OCI-LY7 (cell line): Measurements from ENCODE around the gene EGFR. TPM values are rescaled to one million over a fixed set of nuclear protein-coding genes. Genes with fewer than 3 reads are reported as not detected.

Experiments
- BruUV-seq: library from RNA; stranded (reverse); fragments of 400-500 nt; replicated peaks from 2 replicates; lab custom pipeline; 2021; lab: Mats Ljungman, UMichigan
- CTCF ChIA-PET: fragments of 300-600 bp; sonication (Branson Sonifier 250); formaldehyde crosslinking; loops from one replicate; lab custom pipeline; 2022; ENCODE audit warnings: antibody characterized with exemption; ENCODE audit not compliant: unreplicated experiment; lab: Charles Lee
- POLR2A ChIA-PET: fragments of 300-600 bp; sonication (Branson Sonifier 250); formaldehyde crosslinking; loops from one replicate; lab custom pipeline; 2022; ENCODE audit warnings: antibody characterized with exemption; lab: Charles Lee
- DNase-seq: peaks from one replicate; pipeline ENCODE4 v3.0.0-alpha.2; 2015; ENCODE audit warnings: low spot score
- H2AFZ ChIP-seq: fragments of 200-600 bp; sonication (generic), shearing (Covaris generic); 2 replicates; pipeline ENCODE4 v1.6.1; 2014; ENCODE audit warnings: mild to moderate bottlenecking, antibody characterized with exemption, low read length, moderate library complexity
- H3K27ac ChIP-seq: fragments of 200-600 bp; sonication (generic); 2 replicates; pipeline ENCODE4 v1.5.1; 2014; ENCODE audit warnings: mixed run types, low read depth, mild to moderate bottlenecking, moderate library complexity, low read length, inconsistent platforms; ENCODE audit not compliant: poor library complexity, severe bottlenecking
- H3K36me3 ChIP-seq: fragments of 200-600 bp; sonication (generic); 2 replicates; pipeline ENCODE4 v1.6.1; 2014; ENCODE audit warnings: mild to moderate bottlenecking, antibody characterized with exemption, low read length, moderate library complexity, mixed read lengths; ENCODE audit not compliant: insufficient read depth
- H3K4me1 ChIP-seq: fragments of 200-600 bp; sonication (generic); 2 replicates; pipeline ENCODE4 v1.5.1; 2014; ENCODE audit warnings: mild to moderate bottlenecking, low read length; ENCODE audit not compliant: insufficient read depth, poor library complexity, severe bottlenecking
- H3K4me2 ChIP-seq: fragments of 200-600 bp; sonication (generic); 2 replicates; pipeline ENCODE4 v1.6.1; 2014; ENCODE audit warnings: mild to moderate bottlenecking, low read length
- H3K4me3 ChIP-seq: fragments of 200-600 bp; sonication (generic); 2 replicates; pipeline ENCODE4 v1.5.1; 2014; ENCODE audit warnings: mild to moderate bottlenecking, low read depth, low read length; ENCODE audit not compliant: poor library complexity, severe bottlenecking
- H3K79me2 ChIP-seq: fragments of 200-600 bp; sonication (generic); 2 replicates; pipeline ENCODE4 v1.6.1; 2016; ENCODE audit warnings: low read depth, mild to moderate bottlenecking, low read length, moderate library complexity, mixed read lengths; ENCODE audit not compliant: insufficient read depth
- H3K9me2 ChIP-seq: fragments of 200-600 bp; sonication (generic); 2 replicates; pipeline ENCODE4 v1.6.1; 2016; ENCODE audit warnings: mild to moderate bottlenecking, low read length, mixed read lengths; ENCODE audit not compliant: insufficient read depth
- H3K9me3 ChIP-seq: fragments of 200-600 bp; sonication (generic); 2 replicates; pipeline ENCODE4 v1.6.1; 2014; ENCODE audit warnings: mild to moderate bottlenecking, mixed run types, low read length, mixed read lengths
- H4K20me1 ChIP-seq: fragments of 200-600 bp; sonication (generic); 2 replicates; pipeline ENCODE4 v1.6.1; 2014; ENCODE audit warnings: mild to moderate bottlenecking, antibody characterized with exemption, low read length, moderate library complexity, mixed read lengths; ENCODE audit not compliant: insufficient read depth
- CTCF ChIP-seq: fragments of 200-600 bp; sonication (generic); conservative IDR thresholded peaks from 2 replicates; pipeline ENCODE4 v1.5.1; 2014; ENCODE audit warnings: mild to moderate bottlenecking, antibody characterized with exemption, low read length, moderate library complexity, mixed read lengths
- EZH2phosphoT487 ChIP-seq: fragments of 200-600 bp; sonication (generic); IDR thresholded peaks from 2 replicates; pipeline ENCODE4 v1.6.1; 2018; ENCODE audit warnings: low read depth, borderline replicate concordance, mild to moderate bottlenecking, mixed run types, antibody characterized with exemption, low read length, moderate library complexity, mixed read lengths
- intact Hi-C: fragments of 100-400 bp; cut with micrococcal nuclease; formaldehyde crosslinking; loops from one replicate; pipeline ENCODE4 v1.10.0; 2022; ENCODE audit not compliant: unreplicated experiment
- total RNA-seq, 2 experiments: library from RNA; depleted of rRNA in 1 of 2; stranded (reverse); fragments of >200 nt in 1 of 2; shearing (Covaris generic) in 1 of 2; gene quantifications; 2 replicates each; pipeline ENCODE4 v1.2.3, GENCODE V29; 2014 to 2022

The EGFR gene
- total RNA-seq, 2 experiments from 2014 or later: 0.27 TPM; not detected in 1

DNA sequence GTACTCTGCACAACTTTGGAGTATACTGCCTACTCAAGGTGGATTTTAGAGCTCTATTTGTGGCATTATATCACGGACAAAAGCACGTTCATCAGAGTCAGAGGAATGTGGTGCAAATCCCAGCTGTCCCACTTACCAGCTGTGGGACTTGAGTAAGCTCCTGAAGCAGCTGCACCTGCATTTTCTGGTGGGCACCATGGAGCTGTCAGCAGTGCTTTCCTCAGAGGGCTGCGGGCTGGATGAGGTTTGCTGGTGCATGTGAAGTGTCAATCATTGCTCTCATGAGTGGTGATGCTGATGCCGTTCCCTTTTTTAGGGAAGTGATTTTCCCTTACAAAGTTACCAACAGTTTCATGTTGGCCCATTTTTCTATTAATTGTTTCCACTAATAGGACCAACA, 53.4 kb downstream of the EGFR start:
- no peaks in the 10 kb centered on the region for H3K9me3 ChIP-seq
- no peak overlapping the region for H3K4me2 ChIP-seq
- peaks cover 16% of the 10 kb centered on the region for H3K4me1 ChIP-seq
- TF ChIP-seq EZH2phosphoT487: no peak
- no peak for TF ChIP-seq CTCF
- no peak overlapping the region for H2AFZ ChIP-seq
- H3K27ac ChIP-seq: no peak overlapping the region
- BruUV-seq: no TSS peak
- CTCF ChIA-PET: no interaction called here
- no peaks in the 10 kb centered on the region for H3K9me2 ChIP-seq
- H3K36me3 ChIP-seq: no peaks in the 10 kb centered on the region
- no peaks in the 10 kb centered on the region for H3K79me2 ChIP-seq
- intact Hi-C loops: no loop called here
- DNase-seq: no peak
- no peak overlapping the region for H3K4me3 ChIP-seq
- POLR2A ChIA-PET: no interaction called here
- H4K20me1 ChIP-seq: no peaks in the 10 kb centered on the region

DNA sequence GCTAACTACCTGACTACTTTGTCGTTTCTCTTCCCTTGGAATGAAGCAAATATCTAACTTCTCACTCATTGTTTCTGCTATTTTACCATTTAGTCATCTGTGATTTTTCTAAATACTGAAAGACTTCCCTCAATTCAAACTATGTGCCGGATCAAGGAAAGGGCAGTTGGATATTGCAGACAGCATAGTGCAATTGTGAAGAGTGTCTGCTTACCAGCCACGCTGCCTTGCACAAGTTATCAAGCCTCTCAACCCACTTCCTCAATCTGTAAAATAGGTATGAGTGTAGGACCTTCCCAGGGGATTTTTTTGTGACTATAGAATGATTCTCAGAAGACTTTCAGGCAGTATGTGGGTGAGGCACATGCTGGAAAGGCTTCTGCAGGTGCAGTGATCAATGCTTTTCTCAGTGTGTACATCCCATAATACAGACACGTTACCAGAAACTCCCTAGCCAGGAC, 54.3 kb downstream of the EGFR start:
- intact Hi-C loops: no loop called here
- Histone ChIP-seq H3K4me3 (no peak overlapping the region), H3K9me2 (no peaks in the 10 kb centered on the region), H3K36me3 (no peaks in the 10 kb centered on the region), H3K4me2 (peak overlapping the region; percentile 27; the same call in 1 of the 2 replicates), H3K79me2 (no peaks in the 10 kb centered on the region), H3K27ac (no peak overlapping the region), H4K20me1 (no peaks in the 10 kb centered on the region), H3K9me3 (no peaks in the 10 kb centered on the region), H2AFZ (no peak overlapping the region; the same call in 1 of the 2 replicates), H3K4me1 (peaks cover 16% of the 10 kb centered on the region)
- BruUV-seq: no TSS peak
- TF ChIP-seq CTCF (no peak), EZH2phosphoT487 (no peak)
- CTCF ChIA-PET: no interaction called here
- POLR2A ChIA-PET: interaction anchor here (0.6 kb wide), 1 partner anchor 396 kb away, joined by 4 read pairs; no protein-coding TSS in a partner anchor
- peak; percentile 48 for DNase-seq

GRCh38 chr7:55073976-55074528, 55.2 kb downstream of the EGFR start:
- Histone ChIP-seq H3K27ac (no peak overlapping the region), H3K79me2 (no peaks in the 10 kb centered on the region), H3K36me3 (no peaks in the 10 kb centered on the region), H3K9me2 (no peaks in the 10 kb centered on the region), H4K20me1 (no peaks in the 10 kb centered on the region), H3K9me3 (no peaks in the 10 kb centered on the region), H3K4me1 (peaks cover 16% of the 10 kb centered on the region), H3K4me2 (peak overlapping the region; percentile 27), H3K4me3 (no peak overlapping the region), H2AFZ (peak overlapping the region; percentile 9; the same call in 1 of the 2 replicates)
- ChIA-PET POLR2A (interaction anchor here (0.6 kb wide), 1 partner anchor 12 kb away, joined by 3 read pairs; no protein-coding TSS in a partner anchor), CTCF (no interaction called here)
- intact Hi-C loops: no loop called here
- DNase-seq: peak; percentile 20
- no peak for TF ChIP-seq CTCF
- TF ChIP-seq EZH2phosphoT487: no peak
- BruUV-seq: no TSS peak
